CD4-positive, alpha-beta T cell (primary cell): ENCODE results near the gene CAMK4. TPM values are rescaled to one million over a fixed set of nuclear protein-coding genes. Genes with fewer than 3 reads are reported as not detected.

Source experiments
- ATAC-seq: fragments of 200-7000 bp; cut with Tn5 transposase; one replicate; pipeline ENCODE4 v1.10.0; 2022; ENCODE audit warnings: mild to moderate bottlenecking; ENCODE audit not compliant: poor library complexity
- CTCF ChIA-PET: fragments of 350-600 bp; sonication (Branson Sonifier 250); formaldehyde crosslinking; loops from one replicate; lab custom pipeline; 2021; ENCODE audit warnings: antibody characterized with exemption, inconsistent platforms; lab: Charles Lee
- POLR2A ChIA-PET: fragments of 350-600 bp; sonication (Branson Sonifier 250); formaldehyde crosslinking; loops from one replicate; lab custom pipeline; 2021; ENCODE audit warnings: antibody characterized with exemption, inconsistent platforms; lab: Charles Lee
- DNase-seq, 14 experiments: peaks; one replicate each; pipeline ENCODE4 v3.0.0-alpha.2; 2013 to 2020; ENCODE audit warnings: mixed read lengths in 2 of 14
- H3K27ac ChIP-seq, 2 donors: one replicate each; pipeline versions ENCODE4 v1.5.1 to v1.7.0; 2013; ENCODE audit warnings: low read length in 2 of 2, low read depth in 1 of 2, mild to moderate bottlenecking in 1 of 2
- H3K27me3 ChIP-seq, 2 experiments: 1 replicate in 1 of 2; 2 replicates in 1 of 2; pipeline versions ENCODE4 v1.6.1 to v1.7.0; 2013; ENCODE audit warnings: low read length in 2 of 2, control low read depth in 1 of 2, mild to moderate bottlenecking in 1 of 2, moderate library complexity in 1 of 2; ENCODE audit not compliant: insufficient read depth in 2 of 2, control insufficient read depth in 1 of 2
- H3K36me3 ChIP-seq: one replicate; pipeline ENCODE4 v1.6.1; 2013; ENCODE audit warnings: low read length, control low read depth; ENCODE audit not compliant: insufficient read depth
- H3K4me1 ChIP-seq: one replicate; pipeline ENCODE4 v1.6.1; 2013; ENCODE audit warnings: low read length, control low read depth; ENCODE audit not compliant: insufficient read depth
- H3K4me3 ChIP-seq: one replicate; pipeline ENCODE4 v1.5.1; 2013; ENCODE audit warnings: mild to moderate bottlenecking, low read length, moderate library complexity
- H3K9me3 ChIP-seq, 2 experiments: 1 replicate in 1 of 2; 2 replicates in 1 of 2; pipeline versions ENCODE4 v1.6.1 to v1.7.0; 2013; ENCODE audit warnings: low read length in 2 of 2, mild to moderate bottlenecking in 2 of 2, control low read depth in 1 of 2, moderate library complexity in 1 of 2; ENCODE audit not compliant: control insufficient read depth in 1 of 2, insufficient read depth in 1 of 2
- H3K27ac Mint-ChIP-seq: one replicate; pipeline ENCODE4 v1.8.0; 2020; ENCODE audit warnings: mixed read lengths
- H3K27me3 Mint-ChIP-seq: one replicate; pipeline ENCODE4 v1.8.0; 2021; ENCODE audit warnings: mixed read lengths
- H3K36me3 Mint-ChIP-seq: one replicate; pipeline ENCODE4 v1.8.0; 2021; ENCODE audit warnings: low read depth, mixed read lengths
- H3K4me1 Mint-ChIP-seq: one replicate; pipeline ENCODE4 v1.8.0; 2021; ENCODE audit warnings: low read depth, mixed read lengths
- H3K4me3 Mint-ChIP-seq: one replicate; pipeline ENCODE4 v1.8.0; 2020; ENCODE audit warnings: mild to moderate bottlenecking, mixed read lengths
- H3K9me3 Mint-ChIP-seq: one replicate; pipeline ENCODE4 v1.8.0; 2020; ENCODE audit warnings: mixed read lengths
- intact Hi-C, 2 experiments: fragments of 100-400 bp; cut with DNase I in 1 of 2; cut with micrococcal nuclease in 1 of 2; formaldehyde crosslinking; loops; one replicate each; pipeline versions ENCODE4 v1.15.1 to v1.9.0; 2023 to 2025; cut with DNase I, micrococcal nuclease
- total RNA-seq, 174 experiments: library from RNA in 2 of 174; stranded (reverse) in 2 of 174; gene quantifications; one replicate each; pipeline ENCODE4 v1.2.3 and lab custom pipeline; 2021 to 2026
- TF ChIP-seq, protein P1 (sequence below): fragments of 200-600 bp; IDR thresholded peaks from one replicate; pipeline ENCODE4 v1.8.0; 2022; ENCODE audit warnings: antibody characterized with exemption, mild to moderate bottlenecking

CAMK4 gene
- total RNA-seq, 2 experiments from 2014 or later: 202 to 225 TPM

DNA sequence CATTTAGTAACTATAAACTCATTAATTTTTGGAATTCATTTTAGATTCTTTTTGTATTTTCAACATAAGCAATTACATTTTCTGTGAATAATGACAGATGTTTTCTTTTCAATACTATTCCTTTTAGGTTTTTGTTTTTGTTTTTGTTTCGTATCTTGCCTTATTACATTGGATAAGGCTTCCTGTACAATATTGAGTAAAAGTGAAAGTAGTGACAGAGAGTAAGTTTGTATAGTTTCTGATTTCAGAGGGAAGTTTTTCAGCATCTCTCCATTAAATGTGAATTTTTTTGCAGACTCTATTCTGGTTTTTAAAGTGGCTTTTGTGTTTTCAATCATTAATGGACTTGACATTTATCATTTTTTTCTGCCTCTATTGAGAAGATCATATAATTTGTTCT lies 12.8 kb upstream of the CAMK4 start:
- peaks cover 12% of the 10 kb centered on the region for H3K4me1 Mint-ChIP-seq
- POLR2A ChIA-PET: interaction anchor here (2.1 kb wide), 1 partner anchor 12 kb away, joined by 7 read pairs; the partner anchor contains the start of gene CAMK4
- H3K9me3 Mint-ChIP-seq: no peaks in the 10 kb centered on the region
- intact Hi-C loops: no loop called here
- H3K27ac Mint-ChIP-seq: no peak overlapping the region
- TF ChIP-seq, protein P1, sequence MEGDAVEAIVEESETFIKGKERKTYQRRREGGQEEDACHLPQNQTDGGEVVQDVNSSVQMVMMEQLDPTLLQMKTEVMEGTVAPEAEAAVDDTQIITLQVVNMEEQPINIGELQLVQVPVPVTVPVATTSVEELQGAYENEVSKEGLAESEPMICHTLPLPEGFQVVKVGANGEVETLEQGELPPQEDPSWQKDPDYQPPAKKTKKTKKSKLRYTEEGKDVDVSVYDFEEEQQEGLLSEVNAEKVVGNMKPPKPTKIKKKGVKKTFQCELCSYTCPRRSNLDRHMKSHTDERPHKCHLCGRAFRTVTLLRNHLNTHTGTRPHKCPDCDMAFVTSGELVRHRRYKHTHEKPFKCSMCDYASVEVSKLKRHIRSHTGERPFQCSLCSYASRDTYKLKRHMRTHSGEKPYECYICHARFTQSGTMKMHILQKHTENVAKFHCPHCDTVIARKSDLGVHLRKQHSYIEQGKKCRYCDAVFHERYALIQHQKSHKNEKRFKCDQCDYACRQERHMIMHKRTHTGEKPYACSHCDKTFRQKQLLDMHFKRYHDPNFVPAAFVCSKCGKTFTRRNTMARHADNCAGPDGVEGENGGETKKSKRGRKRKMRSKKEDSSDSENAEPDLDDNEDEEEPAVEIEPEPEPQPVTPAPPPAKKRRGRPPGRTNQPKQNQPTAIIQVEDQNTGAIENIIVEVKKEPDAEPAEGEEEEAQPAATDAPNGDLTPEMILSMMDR: no peak
- Histone ChIP-seq H3K9me3 (no peaks in the 10 kb centered on the region), H3K4me1 (peaks cover 3% of the 10 kb centered on the region), H3K27me3 (no peaks in the 10 kb centered on the region), H3K36me3 (no peaks in the 10 kb centered on the region), H3K27ac (no peak overlapping the region), H3K4me3 (no peak overlapping the region)
- DNase-seq: no peak
- H3K4me3 Mint-ChIP-seq: peak overlapping the region; percentile 13
- no peaks in the 10 kb centered on the region for H3K27me3 Mint-ChIP-seq
- no peaks in the 10 kb centered on the region for H3K36me3 Mint-ChIP-seq
- no peak for ATAC-seq
- CTCF ChIA-PET: interaction anchor here (0.6 to 1.4 kb wide), 4 partner anchors 10 to 107 kb away, joined by 3 to 5 read pairs (median 3); no protein-coding TSS in a partner anchor

DNA sequence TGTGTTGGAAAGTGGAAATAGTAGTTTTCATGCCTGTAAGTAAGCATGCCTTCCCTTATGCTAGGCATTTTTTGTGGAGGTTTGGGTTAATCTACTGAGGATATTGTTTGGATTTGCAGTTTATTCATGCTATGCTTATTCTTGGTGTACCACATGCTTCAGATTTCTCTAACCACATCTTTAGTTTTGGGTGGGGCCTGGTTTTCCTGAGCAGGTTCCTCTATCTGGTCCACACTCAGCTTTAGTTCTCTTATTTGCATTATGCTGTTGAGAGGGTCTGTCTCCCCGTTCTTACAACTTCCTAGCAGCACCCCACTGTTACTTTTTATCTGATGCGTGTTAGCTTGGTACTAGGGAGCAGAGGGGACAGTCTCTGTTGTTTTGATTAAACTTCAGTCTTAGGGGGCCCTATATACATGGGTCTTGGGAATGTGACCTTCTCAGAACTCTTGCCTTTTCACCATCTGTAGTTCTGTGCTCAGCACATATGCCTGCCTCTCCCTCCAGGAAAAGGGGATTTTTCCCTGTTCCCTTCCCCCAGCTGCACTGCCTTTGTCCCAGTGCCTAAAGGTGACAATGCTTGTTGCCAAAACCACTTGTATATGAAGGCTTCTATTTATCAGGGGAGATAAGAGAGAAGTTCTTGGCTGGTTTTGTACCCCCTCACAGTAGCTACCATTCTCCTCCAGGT lies 10.0 kb upstream of the CAMK4 start:
- Histone ChIP-seq H3K27ac (no peak overlapping the region), H3K4me1 (peaks cover 3% of the 10 kb centered on the region), H3K9me3 (no peaks in the 10 kb centered on the region), H3K36me3 (no peaks in the 10 kb centered on the region), H3K4me3 (no peak overlapping the region), H3K27me3 (no peaks in the 10 kb centered on the region)
- POLR2A ChIA-PET: interaction anchor here (0.6 to 1.2 kb wide), 2 partner anchors 10 to 123 kb away, joined by 4 read pairs; partner anchors contain the start of gene CAMK4
- Mint-ChIP-seq H3K4me3 (no peak overlapping the region), H3K27ac (no peak overlapping the region), H3K4me1 (peaks cover 12% of the 10 kb centered on the region), H3K36me3 (no peaks in the 10 kb centered on the region), H3K27me3 (no peaks in the 10 kb centered on the region), H3K9me3 (no peaks in the 10 kb centered on the region)
- ATAC-seq (no peak), DNase-seq (no peak)
- TF ChIP-seq, protein P1: no peak
- CTCF ChIA-PET: no interaction called here
- intact Hi-C loops: no loop called here

DNA sequence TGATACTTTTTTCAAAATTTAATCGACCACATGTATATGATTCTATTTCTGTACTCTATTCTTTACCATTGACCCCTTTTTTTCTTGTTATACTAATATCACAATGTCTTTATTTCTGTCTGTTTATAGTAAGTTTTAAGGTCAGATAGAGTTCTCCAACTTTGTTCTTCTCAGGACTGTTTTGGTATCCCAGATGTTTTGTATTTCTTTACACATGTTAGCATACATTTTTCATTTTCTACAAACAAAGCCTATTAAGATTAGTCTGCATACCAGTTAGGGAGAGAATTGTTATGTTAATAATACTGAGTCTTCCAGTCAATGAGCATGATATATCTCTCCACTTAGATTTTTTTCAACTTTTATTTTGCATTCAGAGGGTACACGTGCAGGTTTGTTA lies 8.2 kb upstream of the CAMK4 start:
- TF ChIP-seq, protein P1: no peak
- ChIA-PET CTCF (interaction anchor here (1.5 kb wide), 1 partner anchor 62 kb away, joined by 5 read pairs; no protein-coding TSS in a partner anchor), POLR2A (interaction anchor here (0.9 kb wide), 1 partner anchor 8 kb away, joined by 4 read pairs; no protein-coding TSS in a partner anchor)
- H3K27me3 ChIP-seq: no peaks in the 10 kb centered on the region
- Mint-ChIP-seq H3K36me3 (no peaks in the 10 kb centered on the region), H3K9me3 (no peaks in the 10 kb centered on the region), H3K4me1 (peaks cover 12% of the 10 kb centered on the region), H3K27ac (no peak overlapping the region), H3K27me3 (no peaks in the 10 kb centered on the region), H3K4me3 (no peak overlapping the region)
- no peak overlapping the region for H3K27ac ChIP-seq
- peaks cover 3% of the 10 kb centered on the region for H3K4me1 ChIP-seq
- no peaks in the 10 kb centered on the region for H3K9me3 ChIP-seq
- intact Hi-C loops: no loop called here
- H3K4me3 ChIP-seq: no peak overlapping the region
- DNase-seq (no peak), ATAC-seq (no peak)
- no peaks in the 10 kb centered on the region for H3K36me3 ChIP-seq
